T47D (cell line): Measurements from ENCODE around the gene ZNF248.
"Not testable (repeated sequence)": the region's sequence is repeated elsewhere in the genome, so short reads cannot be mapped to it uniquely, and the experiment has no call there.

ENCODE experiments used
- DNase-seq, 2 experiments: peaks; one replicate each; pipeline versions ENCODE4 v3.0.0 to v3.0.0-alpha.2; 2011 to 2012; ENCODE audit warnings: low read depth in 1 of 2, low spot score in 1 of 2
- JUND ChIP-seq: IDR thresholded peaks from 2 replicates; pipeline ENCODE4 v1.6.1; 2012; ENCODE audit warnings: low read depth
- in situ Hi-C: cut with HindIII; loops from 2 replicates; pipeline ENCODE4 v1.10.0; 2016; ENCODE audit warnings: low sequenced_read_pairs, low pct_unique_long_range_greater_than_20kb

Gene ZNF248

GRCh38 chr10:37860494-37861190, 3.2 kb upstream of the ZNF248 start:
- TF ChIP-seq JUND: no peak
- in situ Hi-C loops: no loop called here
- peak; percentile 15 to 70 for DNase-seq

- in situ Hi-C loops, DNase-seq: not testable (repeated sequence)
Observed at GRCh38 chr10:37859270-37859669, 1.9 kb upstream of the ZNF248 start.

- peak in 1 of 2 experiments; percentile 22 for DNase-seq
- in situ Hi-C loops: no loop called here
- TF ChIP-seq JUND: no peak
Observed at GRCh38 chr10:37856881-37857286, 526 bp downstream of the ZNF248 start.

GRCh38 chr10:37855636-37856035, 1.8 kb downstream of the ZNF248 start:
- in situ Hi-C loops: no loop called here
- no peak for DNase-seq
- TF ChIP-seq JUND: no peak

- in situ Hi-C loops: no loop called here
- no peak for DNase-seq
- TF ChIP-seq JUND: no peak
Observed at GRCh38 chr10:37854626-37855025, 2.8 kb downstream of the ZNF248 start.

GRCh38 chr10:37844644-37845043, 12.8 kb downstream of the ZNF248 start:
- TF ChIP-seq JUND: no peak
- in situ Hi-C loops: no loop called here
- DNase-seq: no peak

- in situ Hi-C loops: no loop called here
- TF ChIP-seq JUND: no peak
- DNase-seq: no peak
Observed at GRCh38 chr10:37839243-37839642, 18.2 kb downstream of the ZNF248 start.

GRCh38 chr10:37831495-37832333, 25.7 kb downstream of the ZNF248 start:
- in situ Hi-C loops: no loop called here
- no peak for DNase-seq
- TF ChIP-seq JUND: no peak

- in situ Hi-C loops: no loop called here
- no peak for TF ChIP-seq JUND
- no peak for DNase-seq
Observed at GRCh38 chr10:37826806-37827205, 30.6 kb downstream of the ZNF248 start.

GRCh38 chr10:37821237-37821636, 36.2 kb downstream of the ZNF248 start:
- no peak for TF ChIP-seq JUND
- no peak for DNase-seq
- in situ Hi-C loops: no loop called here

- no peak for DNase-seq
- no peak for TF ChIP-seq JUND
- in situ Hi-C loops: no loop called here
Observed at GRCh38 chr10:37819797-37820196, 37.6 kb downstream of the ZNF248 start.

- no peak for TF ChIP-seq JUND
- in situ Hi-C loops: no loop called here
- DNase-seq: no peak
Observed at GRCh38 chr10:37816290-37816689, 41.1 kb downstream of the ZNF248 start.

GRCh38 chr10:37813763-37814162, 43.6 kb downstream of the ZNF248 start:
- no peak for DNase-seq
- no peak for TF ChIP-seq JUND
- in situ Hi-C loops: no loop called here
